GM12892 (cell line): Measurements from ENCODE around the gene OR8I2. TPM values are rescaled to one million over a fixed set of nuclear protein-coding genes. Genes with fewer than 3 reads are reported as not detected.
"Not testable (repeated sequence)": the region's sequence is repeated elsewhere in the genome, so short reads cannot be mapped to it uniquely, and the experiment has no call there.

Experiments used
- DNase-seq: peaks from one replicate; pipeline ENCODE4 v3.0.0; 2011; ENCODE audit not compliant: insufficient read length
- FAIRE-seq: peaks from 2 replicates; lab custom pipeline; 2011; peaks lifted over from hg19 to GRCh38; lab: Jason Lieb, UNC
- POLR2A ChIP-seq: IDR thresholded peaks from 2 replicates; pipeline ENCODE4 v1.6.1; 2011; ENCODE audit warnings: low read depth, low read length, control low read depth
- POLR2AphosphoS5 ChIP-seq: IDR thresholded peaks from 2 replicates; pipeline ENCODE4 v1.6.1; 2011; ENCODE audit warnings: low read depth, low read length, control low read depth
- TAF1 ChIP-seq: IDR thresholded peaks from 2 replicates; pipeline ENCODE4 v1.6.1; 2011; ENCODE audit warnings: low read depth, mild to moderate bottlenecking, control low read depth, low read length, borderline replicate concordance
- polyA plus RNA-seq: library from polyadenylated mRNA; unstranded; fragments of >200 nt; gene quantifications from one replicate; pipeline ENCODE4 v1.2.1, GENCODE V29; 2012; ENCODE audit warnings: missing spikeins, inconsistent platforms; ENCODE audit not compliant: missing spikeins

OR8I2 gene
- not detected for polyA plus RNA-seq

DNA sequence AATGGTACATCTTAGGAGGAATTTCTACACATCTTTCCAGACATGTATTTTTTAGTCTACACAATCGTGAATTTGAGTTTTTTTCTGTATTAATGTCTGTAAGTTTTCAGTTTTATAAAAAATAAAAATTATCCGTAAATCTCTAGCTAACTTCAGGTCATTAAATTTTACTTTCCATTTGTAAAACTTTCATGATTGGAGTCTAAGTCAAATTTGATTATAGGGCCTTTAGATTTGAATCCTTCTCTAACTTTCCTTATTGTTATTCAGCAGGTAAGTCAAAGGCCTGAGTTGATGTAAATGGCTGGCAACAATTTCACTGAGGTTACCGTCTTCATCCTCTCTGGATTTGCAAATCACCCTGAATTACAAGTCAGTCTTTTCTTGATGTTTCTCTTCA is at the start of gene OR8I2:
Gene OR8I2, plus strand, starts transcription at position 301 of the 400 bp plus-strand sequence. Its CDS starts 0 bp downstream, at position 301.
- TF ChIP-seq TAF1 = no peak
- no peak for TF ChIP-seq POLR2AphosphoS5
- no peak for TF ChIP-seq POLR2A
- DNase-seq (no peak), FAIRE-seq (no peak)

DNA sequence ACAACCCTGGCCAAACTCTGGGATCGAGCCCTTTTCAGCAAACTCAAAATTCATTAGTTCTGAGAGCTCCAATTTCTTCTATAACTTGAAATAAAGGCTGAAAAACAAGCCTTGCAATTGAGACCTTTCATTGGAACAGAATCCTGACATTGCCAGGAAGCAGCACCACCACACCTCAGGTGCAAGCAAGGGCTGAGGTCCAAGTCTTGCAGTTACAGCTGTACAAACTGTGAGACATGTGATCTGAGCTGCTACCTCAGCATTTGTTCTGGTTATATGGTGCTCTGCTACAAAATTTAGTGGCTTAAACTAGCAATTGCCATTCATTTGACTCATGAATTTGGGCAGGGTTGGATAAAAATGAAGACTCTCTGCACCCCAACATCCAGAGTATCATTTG is 47.6 kb upstream of the OR8I2 start:
- no peak for DNase-seq

DNA sequence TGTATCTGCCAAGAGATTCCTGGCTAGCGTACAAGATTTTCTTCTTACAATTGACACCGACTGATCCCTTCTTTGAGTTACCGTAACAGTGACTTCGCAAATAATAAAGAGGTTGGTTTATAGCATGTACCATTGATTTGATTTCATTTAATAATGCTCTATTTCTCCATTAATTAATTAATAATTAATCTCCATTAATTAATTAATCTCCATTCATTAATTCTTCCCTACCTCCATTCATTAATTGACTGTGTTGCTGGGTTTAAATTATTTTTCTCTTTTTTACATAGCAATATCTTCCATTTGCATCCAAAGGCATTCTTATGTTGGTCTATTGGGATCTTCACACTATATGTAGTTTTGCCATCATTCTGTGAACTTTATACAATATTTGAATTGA is 44.6 kb upstream of the OR8I2 start:
- FAIRE-seq (no peak), DNase-seq (no peak)
- TF ChIP-seq TAF1 (no peak), POLR2A (no peak), POLR2AphosphoS5 (no peak)

More for the DNA sequence above, 47.6 kb upstream of the OR8I2 start:
- FAIRE-seq = no peak
- TF ChIP-seq TAF1 (no peak), POLR2AphosphoS5 (no peak), POLR2A (no peak)

DNA sequence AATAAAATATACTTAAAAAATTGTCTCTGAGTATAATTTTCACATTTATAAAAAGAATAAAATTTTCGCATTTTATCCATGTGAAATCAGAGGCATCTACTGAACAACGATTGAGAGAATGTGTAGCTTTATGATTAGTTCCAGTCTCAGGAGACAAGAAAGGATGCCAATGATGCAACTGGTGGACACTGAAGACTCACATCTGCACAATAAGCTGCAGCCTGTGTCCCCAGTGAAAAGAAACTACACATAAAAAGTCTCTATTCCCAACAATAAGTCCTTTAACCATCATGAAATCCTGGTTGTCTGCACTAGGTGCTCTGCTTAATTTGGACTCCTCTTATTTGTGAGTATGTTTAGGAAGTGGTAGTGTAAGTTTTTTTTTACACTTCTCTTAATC is 43.6 kb upstream of the OR8I2 start:
- no peak for DNase-seq
- TF ChIP-seq TAF1 (no peak), POLR2A (no peak)
- FAIRE-seq = no peak

DNA sequence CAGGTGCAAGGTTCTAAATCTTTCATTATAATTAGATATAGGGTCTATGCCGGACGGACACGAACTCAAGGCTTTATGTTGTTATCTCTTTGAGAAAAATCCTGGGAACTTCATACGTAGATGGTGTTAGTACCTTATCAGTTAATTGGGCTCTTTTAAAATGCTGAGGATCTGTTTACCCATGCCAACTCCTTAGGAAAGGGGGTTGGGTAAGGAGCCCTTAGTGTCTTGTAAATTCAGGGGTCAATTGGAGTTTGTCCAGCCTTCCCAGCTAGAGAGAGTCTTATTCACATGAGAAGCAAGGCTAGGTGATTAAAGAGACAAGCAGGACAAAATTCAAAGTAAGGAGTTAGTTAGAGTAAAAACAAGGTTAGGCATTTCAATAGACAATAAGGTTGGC is 36.7 kb upstream of the OR8I2 start:
- not testable (repeated sequence) for DNase-seq, FAIRE-seq

DNA sequence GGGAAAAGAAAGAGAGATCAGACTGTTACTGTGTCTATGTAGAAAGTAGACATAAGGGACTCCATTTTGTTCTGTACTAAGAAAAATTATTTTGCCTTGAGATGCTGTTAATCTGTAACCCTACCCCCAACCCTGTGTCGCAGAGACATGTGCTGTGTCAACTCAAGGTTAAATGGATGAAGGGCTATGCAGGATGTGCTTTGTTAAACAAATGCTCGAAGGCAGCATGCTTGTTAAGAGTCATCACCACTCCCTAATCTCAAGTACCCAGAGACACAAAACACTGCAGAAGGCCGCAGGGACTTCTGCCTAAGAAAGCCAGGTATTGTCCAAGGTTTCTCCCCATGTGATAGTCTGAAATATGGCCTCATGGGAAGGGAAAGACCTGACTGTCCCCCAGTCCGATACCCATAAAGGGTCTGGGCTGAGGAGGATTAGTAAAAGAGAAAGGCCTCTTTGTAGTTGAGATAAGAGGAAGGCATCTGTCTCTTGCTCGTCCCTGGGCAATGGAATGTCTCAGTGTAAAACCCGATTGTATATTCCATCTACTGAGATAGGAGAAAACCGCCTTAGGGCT is 35.4 kb upstream of the OR8I2 start:
- DNase-seq, FAIRE-seq: not testable (repeated sequence)

DNA sequence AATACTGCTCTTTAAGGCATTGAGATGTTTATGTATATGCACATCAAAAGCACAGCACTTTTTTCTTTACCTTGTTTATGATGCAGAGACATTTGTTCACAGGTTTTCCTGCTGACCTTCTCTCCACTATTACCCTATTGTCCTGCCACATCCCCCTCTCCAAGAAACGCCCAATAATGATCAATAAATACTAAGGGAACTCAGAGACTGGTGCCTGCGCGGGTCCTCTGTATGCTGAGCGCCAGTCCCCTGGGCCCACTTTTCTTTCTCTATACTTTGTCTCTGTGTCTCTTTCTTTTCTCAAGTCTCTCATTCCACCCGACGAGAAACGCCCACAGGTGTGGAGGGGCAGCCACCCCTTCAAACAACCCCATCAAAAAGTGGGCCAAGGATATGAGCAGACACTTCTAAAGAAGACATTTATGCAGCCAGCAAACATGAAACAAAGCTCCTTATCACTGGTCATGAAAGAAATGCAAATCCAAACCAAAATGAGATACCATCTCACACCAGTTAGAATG is 34.8 kb upstream of the OR8I2 start:
- FAIRE-seq = not testable (repeated sequence)

DNA sequence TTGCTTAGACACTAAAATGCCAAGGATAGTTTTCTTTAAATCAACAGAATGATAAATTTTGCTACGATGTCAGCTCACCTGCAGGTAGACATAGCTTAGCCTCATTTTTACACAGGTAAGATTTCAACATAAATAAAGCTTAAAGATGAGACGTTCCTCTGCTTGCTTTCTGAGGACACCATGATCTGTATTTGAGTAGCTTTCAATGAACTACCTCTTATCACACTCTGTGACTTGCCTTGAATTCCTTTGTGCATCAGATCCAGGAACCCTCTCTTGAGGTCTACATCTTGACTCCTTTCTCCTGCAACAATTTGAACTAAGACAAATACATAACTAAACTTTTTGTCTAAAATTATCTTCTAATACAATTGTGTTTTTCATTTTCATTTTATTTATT is 26.1 kb upstream of the OR8I2 start:
- no peak for TF ChIP-seq TAF1
- no peak for TF ChIP-seq POLR2A
- TF ChIP-seq POLR2AphosphoS5 = no peak
- DNase-seq (no peak), FAIRE-seq (no peak)

More for the DNA sequence above, 34.8 kb upstream of the OR8I2 start:
- not testable (repeated sequence) for DNase-seq

DNA sequence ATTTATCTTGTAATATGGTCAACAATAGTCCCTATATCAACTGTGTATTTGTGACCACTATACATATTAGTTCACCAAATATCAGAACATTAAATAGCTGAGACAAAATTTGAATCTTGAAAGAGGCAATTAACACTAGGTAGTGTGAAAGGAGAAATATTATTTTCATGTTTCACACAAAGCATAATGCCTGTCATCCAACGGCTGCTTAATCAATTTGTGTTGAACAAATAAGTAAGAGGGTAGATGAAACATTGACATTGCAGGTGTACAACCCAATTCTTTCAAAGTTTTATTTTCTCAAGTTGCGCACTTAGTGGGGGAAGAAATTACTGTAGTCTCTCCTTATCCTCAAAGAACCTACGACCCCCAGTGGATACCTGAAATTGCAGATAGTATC is 3.4 kb upstream of the OR8I2 start:
- DNase-seq = no peak
- FAIRE-seq = no peak
- TF ChIP-seq TAF1 (no peak), POLR2A (no peak), POLR2AphosphoS5 (no peak)

DNA sequence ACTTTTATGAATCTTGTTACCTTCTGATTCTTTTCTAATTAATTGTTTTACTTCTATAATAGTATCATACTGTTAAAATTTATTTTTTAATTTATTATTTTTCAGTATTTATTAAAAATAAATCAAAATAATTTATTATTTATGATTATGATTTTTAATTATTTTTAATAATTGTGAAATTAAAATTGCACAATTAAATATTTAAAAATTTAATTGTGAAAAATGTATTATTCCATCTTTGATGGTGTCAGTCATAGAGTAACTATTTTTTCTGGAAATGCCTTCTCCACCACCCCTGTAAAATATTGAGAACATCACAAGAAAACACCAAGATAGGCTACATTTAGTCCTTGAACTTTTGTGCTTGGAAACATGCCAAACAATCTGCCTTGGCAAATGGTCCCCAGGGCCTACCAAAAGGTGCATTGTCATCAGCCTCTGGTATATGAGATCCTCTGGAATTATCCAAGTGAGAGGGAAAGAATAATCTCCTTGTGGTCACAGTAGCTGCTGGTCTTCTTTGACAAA is 10.2 kb downstream of the OR8I2 start, which contains the start of gene OR8H2:
Gene OR8H2, plus strand, starts transcription at position 478 of the 528 bp plus-strand sequence. CDS start 1,356 bp downstream, outside the sequence.
- FAIRE-seq = no peak
- TF ChIP-seq POLR2AphosphoS5 (no peak), TAF1 (no peak), POLR2A (no peak)
- no peak for DNase-seq

DNA sequence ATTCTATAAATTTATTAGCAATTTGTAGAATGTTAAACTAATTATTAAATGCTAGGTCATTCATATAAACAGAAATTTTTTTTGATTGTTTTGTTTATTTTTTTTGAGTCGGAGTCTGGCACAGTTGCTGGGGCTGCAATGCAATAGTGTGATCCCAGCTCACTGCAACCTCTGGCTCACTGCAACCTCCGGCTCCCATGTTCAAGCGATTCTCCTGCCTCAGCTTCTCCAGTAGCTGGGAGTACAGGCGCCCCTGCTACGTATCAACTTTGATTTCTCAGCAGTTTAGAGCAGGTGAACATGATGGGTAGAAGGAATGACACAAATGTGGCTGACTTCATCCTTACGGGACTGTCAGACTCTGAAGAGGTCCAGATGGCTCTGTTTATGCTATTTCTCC is 29.0 kb downstream of the OR8I2 start, which contains the start of gene OR8H3:
Gene OR8H3, plus strand, starts transcription at position 301 of the 400 bp plus-strand sequence. Its CDS starts 0 bp downstream, at position 301.
- DNase-seq = no peak
- no peak for TF ChIP-seq POLR2A
- no peak for TF ChIP-seq TAF1
- no peak for TF ChIP-seq POLR2AphosphoS5
- no peak for FAIRE-seq

DNA sequence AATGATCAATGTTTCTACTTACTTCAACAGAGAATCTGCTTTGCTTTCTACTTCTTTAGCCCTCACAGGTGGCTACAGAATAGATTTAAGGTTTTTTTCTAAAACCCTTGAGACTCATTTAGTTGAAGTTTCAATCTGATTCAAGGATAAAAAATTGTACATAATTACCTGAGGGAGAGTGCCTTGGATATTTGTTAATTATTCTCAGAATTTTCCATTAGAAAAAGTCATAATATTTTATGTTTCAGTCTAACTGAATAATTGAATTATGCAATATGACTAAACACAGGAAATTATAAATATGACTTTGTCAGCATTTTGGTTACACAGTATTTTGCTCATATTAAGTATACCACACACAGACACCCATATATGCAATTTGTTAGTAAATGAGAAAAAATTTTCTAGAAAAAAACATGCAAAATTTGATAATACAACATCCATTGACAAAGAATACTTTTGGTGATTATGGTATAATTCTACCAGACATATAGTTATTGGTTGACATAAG is 47.1 kb downstream of the OR8I2 start, which contains the start of gene OR8J3:
Gene OR8J3, minus strand, starts transcription at position 51 of the 511 bp plus-strand sequence. CDS start 2,483 bp downstream, outside the sequence.
- TF ChIP-seq POLR2AphosphoS5 (no peak), TAF1 (no peak), POLR2A (no peak)
- FAIRE-seq = no peak
- DNase-seq = no peak

DNA sequence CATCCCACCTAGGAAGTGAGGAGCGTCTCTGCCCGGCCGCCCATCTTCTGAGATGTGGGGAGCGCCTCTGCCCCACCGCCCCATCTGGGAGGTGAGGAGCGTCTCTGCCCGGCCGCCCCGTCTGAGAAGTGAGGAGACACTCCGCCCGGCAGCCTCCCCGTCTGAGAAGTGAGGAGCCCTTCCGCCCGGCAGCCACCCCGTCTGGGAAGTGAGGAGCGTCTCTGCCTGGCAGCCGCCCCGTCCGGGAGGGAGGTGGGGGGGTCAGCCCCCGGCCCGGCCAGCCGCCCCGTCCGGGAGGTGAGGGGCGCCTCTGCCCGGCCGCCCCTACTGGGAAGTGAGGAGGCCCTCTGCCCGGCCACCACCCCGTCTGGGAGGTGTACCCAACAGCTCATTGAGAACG is 50.6 kb downstream of the OR8I2 start:
- not testable (repeated sequence) for FAIRE-seq, DNase-seq
